WTC11 (cell line): ENCODE data around the gene FLYWCH2. TPM values are rescaled to one million over a fixed set of nuclear protein-coding genes. Genes with fewer than 3 reads are reported as not detected.
A peak's percentile ranks its signal among the peaks of the same experiment; 100 is the strongest.

Experiments used
- ATAC-seq: fragments of 200-7000 bp; cut with Tn5 transposase; 2 replicates; pipeline ENCODE4 v1.10.0; 2021; ENCODE audit warnings: mild to moderate bottlenecking, moderate library complexity
- CTCF ChIA-PET: fragments of 300-600 bp; sonication (Branson Sonifier 250); formaldehyde crosslinking; loops from one replicate; lab custom pipeline; 2021; ENCODE audit warnings: antibody characterized with exemption; lab: Charles Lee
- POLR2A ChIA-PET: fragments of 350-600 bp; sonication (Branson Sonifier 250); formaldehyde crosslinking; loops from one replicate; lab custom pipeline; 2021; ENCODE audit warnings: antibody characterized with exemption; lab: Charles Lee
- DNase-seq: peaks from one replicate; pipeline ENCODE4 v3.0.0; 2021; ENCODE audit warnings: low spot score
- H3K27ac Mint-ChIP-seq: 2 replicates; pipeline ENCODE4 v1.8.0; 2021; ENCODE audit warnings: mixed read lengths
- H3K27me3 Mint-ChIP-seq: 2 replicates; pipeline ENCODE4 v1.8.0; 2021; ENCODE audit warnings: low read depth, mild to moderate bottlenecking, moderate library complexity, mixed read lengths
- H3K36me3 Mint-ChIP-seq: 2 replicates; pipeline ENCODE4 v1.8.0; 2021; ENCODE audit warnings: mixed read lengths
- H3K4me1 Mint-ChIP-seq: 2 replicates; pipeline ENCODE4 v1.8.0; 2022; ENCODE audit warnings: mixed read lengths
- H3K4me3 Mint-ChIP-seq: 2 replicates; pipeline ENCODE4 v1.8.0; 2021; ENCODE audit warnings: mild to moderate bottlenecking, moderate library complexity, mixed read lengths
- H3K9me3 Mint-ChIP-seq: 2 replicates; pipeline ENCODE4 v1.8.0; 2021; ENCODE audit warnings: mixed read lengths
- CBFB ChIP-seq: sonication (generic); formaldehyde crosslinking; IDR thresholded peaks from 2 replicates; pipeline ENCODE4 v1.8.1; 2022; ENCODE audit warnings: mild to moderate bottlenecking, low read depth, missing genetic modification reagents
- FOXK1 ChIP-seq: sonication (generic); formaldehyde crosslinking; IDR thresholded peaks from 2 replicates; pipeline ENCODE4 v1.8.0; 2022; ENCODE audit warnings: mild to moderate bottlenecking, moderate library complexity, missing genetic modification reagents
- JAZF1 ChIP-seq: fragments of 250-450 bp; sonication (Bioruptor Pico); IDR thresholded peaks from 2 replicates; pipeline ENCODE4 v1.9.0; 2021; ENCODE audit warnings: moderate library complexity, mild to moderate bottlenecking, inconsistent platforms
- MXD4 ChIP-seq: fragments of 250-450 bp; sonication (Bioruptor Pico); IDR thresholded peaks from 2 replicates; pipeline ENCODE4 v1.8.0; 2021; ENCODE audit warnings: mild to moderate bottlenecking, moderate library complexity, borderline replicate concordance
- NFATC4 ChIP-seq: fragments of 250-450 bp; sonication (Bioruptor Pico); IDR thresholded peaks from 2 replicates; pipeline ENCODE4 v1.9.0; 2021; ENCODE audit warnings: mild to moderate bottlenecking
- OVOL2 ChIP-seq: fragments of 250-450 bp; sonication (Bioruptor Pico); IDR thresholded peaks from 2 replicates; pipeline ENCODE4 v1.9.0; 2021; ENCODE audit warnings: mild to moderate bottlenecking, borderline replicate concordance
- SP1 ChIP-seq: sonication (generic); formaldehyde crosslinking; conservative IDR thresholded peaks from 2 replicates; pipeline ENCODE4 v1.8.1; 2022; ENCODE audit warnings: missing genetic modification reagents
- ZNF219 ChIP-seq: sonication (generic); formaldehyde crosslinking; IDR thresholded peaks from 2 replicates; pipeline ENCODE4 v1.8.0; 2023; ENCODE audit warnings: missing genetic modification reagents, mild to moderate bottlenecking, borderline replicate concordance
- ZNF232 ChIP-seq: sonication (generic); formaldehyde crosslinking; IDR thresholded peaks from 2 replicates; pipeline ENCODE4 v1.8.0; 2022; ENCODE audit warnings: mild to moderate bottlenecking, missing genetic modification reagents
- ZNF263 ChIP-seq: sonication (generic); formaldehyde crosslinking; IDR thresholded peaks from 2 replicates; pipeline ENCODE4 v1.8.1; 2022; ENCODE audit warnings: low read depth, mild to moderate bottlenecking, moderate library complexity, missing genetic modification reagents
- total RNA-seq: library from RNA; stranded (reverse); gene quantifications from 3 replicates; pipeline ENCODE4 v1.2.3, GENCODE V29; 2021
- TF ChIP-seq, protein P1 (sequence below): fragments of 250-450 bp; sonication (Bioruptor Pico); IDR thresholded peaks from 2 replicates; pipeline ENCODE4 v1.9.0; 2021; ENCODE audit warnings: moderate library complexity, mild to moderate bottlenecking, inconsistent platforms, borderline replicate concordance
- TF ChIP-seq, protein P2 (sequence below): fragments of 250-450 bp; sonication (Bioruptor Pico); IDR thresholded peaks from 2 replicates; pipeline ENCODE4 v1.8.0; 2021; ENCODE audit warnings: mild to moderate bottlenecking
- TF ChIP-seq, protein P3 (sequence below): sonication (generic); formaldehyde crosslinking; conservative IDR thresholded peaks from 2 replicates; pipeline ENCODE4 v1.8.1; 2023; ENCODE audit warnings: mild to moderate bottlenecking, low read depth, missing genetic modification reagents, moderate library complexity
- TF ChIP-seq, protein P4 (sequence below): sonication (generic); formaldehyde crosslinking; IDR thresholded peaks from 2 replicates; pipeline ENCODE4 v1.8.0; 2023; ENCODE audit warnings: missing genetic modification reagents
- TF ChIP-seq, protein P5 (sequence below): sonication (generic); formaldehyde crosslinking; IDR thresholded peaks from 2 replicates; pipeline ENCODE4 v1.8.1; 2023; ENCODE audit warnings: mild to moderate bottlenecking, moderate library complexity, missing genetic modification reagents
- TF ChIP-seq, protein P6 (sequence below): sonication (generic); formaldehyde crosslinking; IDR thresholded peaks from 2 replicates; pipeline ENCODE4 v1.8.1; 2022; ENCODE audit warnings: mild to moderate bottlenecking, moderate library complexity, missing genetic modification reagents

FLYWCH2 gene
- total RNA-seq, 1 experiment from 2014 or later = 20.7 TPM

DNA sequence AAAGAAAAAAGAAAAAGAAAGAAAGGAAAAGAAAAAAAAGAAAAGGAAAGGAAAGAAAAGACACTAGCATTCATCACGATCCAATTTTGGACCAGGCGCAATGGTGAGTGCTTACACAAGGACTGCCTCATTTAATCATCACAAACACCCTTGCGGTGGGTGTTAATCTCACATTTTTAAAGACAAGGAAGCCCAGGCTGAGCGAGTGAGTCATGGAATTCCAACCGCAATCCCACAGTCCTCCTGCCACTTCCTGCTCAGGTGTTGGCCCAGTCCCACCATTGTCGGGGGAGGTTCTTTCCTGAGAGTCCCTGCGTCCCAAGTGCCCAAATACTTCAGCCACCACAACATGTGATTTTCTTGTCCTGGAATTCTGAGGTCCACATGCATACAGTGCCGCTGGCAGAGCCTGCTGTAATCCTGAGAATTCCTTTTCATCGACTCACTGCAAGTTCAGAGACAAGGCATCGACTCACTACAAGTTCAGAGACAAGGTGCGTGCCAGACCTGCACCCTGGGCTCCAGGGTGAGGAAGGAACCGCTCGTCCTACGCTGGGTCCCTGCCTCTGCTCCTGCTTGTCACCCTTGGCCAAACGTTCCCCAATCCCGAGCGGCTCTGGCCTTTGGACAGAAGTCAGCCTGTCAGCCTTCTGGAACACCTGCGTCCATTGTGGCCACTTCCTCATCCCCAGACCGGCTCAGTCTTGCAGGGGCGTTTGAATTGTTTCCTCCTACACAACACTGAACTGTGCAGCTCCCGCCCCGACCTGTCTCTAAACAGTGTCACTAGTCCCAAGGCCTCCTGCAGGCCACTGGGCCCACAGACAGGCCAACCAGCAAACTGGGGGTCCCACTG, 47.1 kb upstream of the FLYWCH2 start:
- Mint-ChIP-seq H3K4me1 (peaks cover 14% of the 10 kb centered on the region), H3K36me3 (no peaks in the 10 kb centered on the region), H3K9me3 (peaks cover 6% of the 10 kb centered on the region), H3K27me3 (peaks cover 14% of the 10 kb centered on the region), H3K27ac (peak overlapping the region; percentile 51; the same call in 1 of the 2 replicates), H3K4me3 (no peak overlapping the region)
- ChIA-PET CTCF (interaction anchor here (1.1 to 1.4 kb wide), 2 partner anchors 19 to 32 kb away, joined by 4 to 5 read pairs; partner anchors contain the start of gene PRSS21), POLR2A (no interaction called here)
- no peak for ATAC-seq
- DNase-seq = no peak
- TF ChIP-seq, protein P1, sequence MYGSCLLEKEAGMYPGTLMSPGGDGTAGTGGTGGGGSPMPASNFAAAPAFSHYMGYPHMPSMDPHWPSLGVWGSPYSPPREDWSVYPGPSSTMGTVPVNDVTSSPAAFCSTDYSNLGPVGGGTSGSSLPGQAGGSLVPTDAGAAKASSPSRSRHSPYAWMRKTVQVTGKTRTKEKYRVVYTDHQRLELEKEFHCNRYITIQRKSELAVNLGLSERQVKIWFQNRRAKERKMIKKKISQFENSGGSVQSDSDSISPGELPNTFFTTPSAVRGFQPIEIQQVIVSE (CRISPR knock-in tag) = no peak
- TF ChIP-seq, protein P2, sequence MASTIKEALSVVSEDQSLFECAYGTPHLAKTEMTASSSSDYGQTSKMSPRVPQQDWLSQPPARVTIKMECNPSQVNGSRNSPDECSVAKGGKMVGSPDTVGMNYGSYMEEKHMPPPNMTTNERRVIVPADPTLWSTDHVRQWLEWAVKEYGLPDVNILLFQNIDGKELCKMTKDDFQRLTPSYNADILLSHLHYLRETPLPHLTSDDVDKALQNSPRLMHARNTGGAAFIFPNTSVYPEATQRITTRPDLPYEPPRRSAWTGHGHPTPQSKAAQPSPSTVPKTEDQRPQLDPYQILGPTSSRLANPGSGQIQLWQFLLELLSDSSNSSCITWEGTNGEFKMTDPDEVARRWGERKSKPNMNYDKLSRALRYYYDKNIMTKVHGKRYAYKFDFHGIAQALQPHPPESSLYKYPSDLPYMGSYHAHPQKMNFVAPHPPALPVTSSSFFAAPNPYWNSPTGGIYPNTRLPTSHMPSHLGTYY = no peak
- TF ChIP-seq FOXK1 (CRISPR knock-in tag) (no peak), CBFB (CRISPR knock-in tag) (no peak), ZNF219 (CRISPR knock-in tag) (no peak), ZNF232 (CRISPR knock-in tag) (no peak), OVOL2 (CRISPR knock-in tag) (no peak), SP1 (no peak), JAZF1 (CRISPR knock-in tag) (no peak), MXD4 (CRISPR knock-in tag) (no peak), ZNF263 (CRISPR knock-in tag) (no peak), NFATC4 (no peak)
- TF ChIP-seq, protein P3, sequence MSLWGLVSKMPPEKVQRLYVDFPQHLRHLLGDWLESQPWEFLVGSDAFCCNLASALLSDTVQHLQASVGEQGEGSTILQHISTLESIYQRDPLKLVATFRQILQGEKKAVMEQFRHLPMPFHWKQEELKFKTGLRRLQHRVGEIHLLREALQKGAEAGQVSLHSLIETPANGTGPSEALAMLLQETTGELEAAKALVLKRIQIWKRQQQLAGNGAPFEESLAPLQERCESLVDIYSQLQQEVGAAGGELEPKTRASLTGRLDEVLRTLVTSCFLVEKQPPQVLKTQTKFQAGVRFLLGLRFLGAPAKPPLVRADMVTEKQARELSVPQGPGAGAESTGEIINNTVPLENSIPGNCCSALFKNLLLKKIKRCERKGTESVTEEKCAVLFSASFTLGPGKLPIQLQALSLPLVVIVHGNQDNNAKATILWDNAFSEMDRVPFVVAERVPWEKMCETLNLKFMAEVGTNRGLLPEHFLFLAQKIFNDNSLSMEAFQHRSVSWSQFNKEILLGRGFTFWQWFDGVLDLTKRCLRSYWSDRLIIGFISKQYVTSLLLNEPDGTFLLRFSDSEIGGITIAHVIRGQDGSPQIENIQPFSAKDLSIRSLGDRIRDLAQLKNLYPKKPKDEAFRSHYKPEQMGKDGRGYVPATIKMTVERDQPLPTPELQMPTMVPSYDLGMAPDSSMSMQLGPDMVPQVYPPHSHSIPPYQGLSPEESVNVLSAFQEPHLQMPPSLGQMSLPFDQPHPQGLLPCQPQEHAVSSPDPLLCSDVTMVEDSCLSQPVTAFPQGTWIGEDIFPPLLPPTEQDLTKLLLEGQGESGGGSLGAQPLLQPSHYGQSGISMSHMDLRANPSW = no peak
- TF ChIP-seq, protein P4, sequence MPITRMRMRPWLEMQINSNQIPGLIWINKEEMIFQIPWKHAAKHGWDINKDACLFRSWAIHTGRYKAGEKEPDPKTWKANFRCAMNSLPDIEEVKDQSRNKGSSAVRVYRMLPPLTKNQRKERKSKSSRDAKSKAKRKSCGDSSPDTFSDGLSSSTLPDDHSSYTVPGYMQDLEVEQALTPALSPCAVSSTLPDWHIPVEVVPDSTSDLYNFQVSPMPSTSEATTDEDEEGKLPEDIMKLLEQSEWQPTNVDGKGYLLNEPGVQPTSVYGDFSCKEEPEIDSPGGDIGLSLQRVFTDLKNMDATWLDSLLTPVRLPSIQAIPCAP = no peak
- TF ChIP-seq, protein P5, sequence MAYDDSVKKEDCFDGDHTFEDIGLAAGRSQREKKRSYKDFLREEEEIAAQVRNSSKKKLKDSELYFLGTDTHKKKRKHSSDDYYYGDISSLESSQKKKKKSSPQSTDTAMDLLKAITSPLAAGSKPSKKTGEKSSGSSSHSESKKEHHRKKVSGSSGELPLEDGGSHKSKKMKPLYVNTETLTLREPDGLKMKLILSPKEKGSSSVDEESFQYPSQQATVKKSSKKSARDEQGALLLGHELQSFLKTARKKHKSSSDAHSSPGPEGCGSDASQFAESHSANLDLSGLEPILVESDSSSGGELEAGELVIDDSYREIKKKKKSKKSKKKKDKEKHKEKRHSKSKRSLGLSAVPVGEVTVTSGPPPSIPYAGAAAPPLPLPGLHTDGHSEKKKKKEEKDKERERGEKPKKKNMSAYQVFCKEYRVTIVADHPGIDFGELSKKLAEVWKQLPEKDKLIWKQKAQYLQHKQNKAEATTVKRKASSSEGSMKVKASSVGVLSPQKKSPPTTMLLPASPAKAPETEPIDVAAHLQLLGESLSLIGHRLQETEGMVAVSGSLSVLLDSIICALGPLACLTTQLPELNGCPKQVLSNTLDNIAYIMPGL (CRISPR knock-in tag) = no peak
- TF ChIP-seq, protein P6, sequence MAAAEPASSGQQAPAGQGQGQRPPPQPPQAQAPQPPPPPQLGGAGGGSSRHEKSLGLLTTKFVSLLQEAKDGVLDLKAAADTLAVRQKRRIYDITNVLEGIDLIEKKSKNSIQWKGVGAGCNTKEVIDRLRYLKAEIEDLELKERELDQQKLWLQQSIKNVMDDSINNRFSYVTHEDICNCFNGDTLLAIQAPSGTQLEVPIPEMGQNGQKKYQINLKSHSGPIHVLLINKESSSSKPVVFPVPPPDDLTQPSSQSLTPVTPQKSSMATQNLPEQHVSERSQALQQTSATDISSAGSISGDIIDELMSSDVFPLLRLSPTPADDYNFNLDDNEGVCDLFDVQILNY (CRISPR knock-in tag) = no peak
